Neural progenitor cell (in vitro differentiated cells): Measurements from ENCODE around the gene GPR158. TPM values are rescaled to one million over a fixed set of nuclear protein-coding genes. Genes with fewer than 3 reads are reported as not detected.

Experiments used
- DNase-seq: peaks from one replicate; pipeline ENCODE4 v3.0.0-alpha.2; 2016; ENCODE audit warnings: low spot score
- H2AFZ ChIP-seq: fragments of 200-600 bp; sonication (generic); replicated peaks from 2 replicates; pipeline ENCODE4 v1.6.1; 2016; ENCODE audit warnings: antibody characterized with exemption
- H3F3A ChIP-seq: fragments of 200-600 bp; sonication (generic); 2 replicates; pipeline ENCODE4 v1.6.1; 2016; ENCODE audit warnings: antibody characterized with exemption, low read depth
- H3K27ac ChIP-seq: fragments of 200-600 bp; sonication (generic); 2 replicates; pipeline ENCODE4 v1.5.1; 2016; ENCODE audit warnings: mild to moderate bottlenecking
- H3K27me3 ChIP-seq: fragments of 200-600 bp; sonication (generic); 2 replicates; pipeline ENCODE4 v1.6.1; 2016; ENCODE audit warnings: mild to moderate bottlenecking, moderate library complexity
- H3K36me3 ChIP-seq: fragments of 200-600 bp; sonication (generic); 2 replicates; pipeline ENCODE4 v1.5.1; 2016
- H3K4me1 ChIP-seq: fragments of 200-600 bp; sonication (generic); 2 replicates; pipeline ENCODE4 v1.6.1; 2016; ENCODE audit warnings: mixed run types
- H3K4me2 ChIP-seq: fragments of 200-600 bp; sonication (generic); 2 replicates; pipeline ENCODE4 v1.6.1; 2016
- H3K4me3 ChIP-seq: fragments of 200-600 bp; sonication (generic); 2 replicates; pipeline ENCODE4 v1.5.1; 2016
- H3K79me2 ChIP-seq: fragments of 200-600 bp; sonication (generic); 2 replicates; pipeline ENCODE4 v1.6.1; 2016; ENCODE audit warnings: low read depth
- H3K9ac ChIP-seq: fragments of 200-600 bp; sonication (generic); 2 replicates; pipeline ENCODE4 v1.6.1; 2016
- H3K9me3 ChIP-seq: fragments of 200-600 bp; sonication (generic); 2 replicates; pipeline ENCODE4 v1.5.1; 2016; ENCODE audit warnings: low read depth
- H4K20me1 ChIP-seq: fragments of 200-600 bp; sonication (generic); 2 replicates; pipeline ENCODE4 v1.6.1; 2016; ENCODE audit warnings: low read depth
- H3K27ac Mint-ChIP-seq: 3 replicates; pipeline ENCODE4 v1.8.0; 2021; ENCODE audit warnings: mixed read lengths
- H3K27me3 Mint-ChIP-seq: 2 replicates; pipeline ENCODE4 v1.8.0; 2022; ENCODE audit warnings: low read depth, mild to moderate bottlenecking, inconsistent platforms, moderate library complexity, mixed read lengths; ENCODE audit not compliant: insufficient read depth
- H3K36me3 Mint-ChIP-seq: 3 replicates; pipeline ENCODE4 v1.8.0; 2021; ENCODE audit warnings: mixed read lengths
- H3K4me1 Mint-ChIP-seq: 3 replicates; pipeline ENCODE4 v1.8.0; 2021; ENCODE audit warnings: mixed read lengths
- H3K4me3 Mint-ChIP-seq: 3 replicates; pipeline ENCODE4 v1.8.0; 2021; ENCODE audit warnings: mild to moderate bottlenecking, moderate library complexity, mixed read lengths
- H3K9me3 Mint-ChIP-seq: 3 replicates; pipeline ENCODE4 v1.8.0; 2020; ENCODE audit warnings: mixed read lengths
- CTCF ChIP-seq: fragments of 200-600 bp; sonication (generic); IDR thresholded peaks from 2 replicates; pipeline ENCODE4 v1.5.1; 2017; ENCODE audit warnings: antibody characterized with exemption, mild to moderate bottlenecking
- EZH2 ChIP-seq: fragments of 200-600 bp; sonication (generic); IDR thresholded peaks from 2 replicates; pipeline ENCODE4 v1.6.1; 2017; ENCODE audit warnings: antibody characterized with exemption, mild to moderate bottlenecking, moderate library complexity
- EZH2phosphoT487 ChIP-seq: fragments of 200-600 bp; sonication (generic); IDR thresholded peaks from 2 replicates; pipeline ENCODE4 v1.6.1; 2017; ENCODE audit warnings: antibody characterized with exemption
- total RNA-seq: library from RNA; depleted of rRNA; stranded (reverse); fragments of >200 nt; gene quantifications from 2 replicates; pipeline ENCODE4 v1.2.3, GENCODE V29; 2015; ENCODE audit warnings: low replicate concordance

Gene GPR158
- total RNA-seq, 1 donor from 2014 or later = 0.39 TPM

DNA sequence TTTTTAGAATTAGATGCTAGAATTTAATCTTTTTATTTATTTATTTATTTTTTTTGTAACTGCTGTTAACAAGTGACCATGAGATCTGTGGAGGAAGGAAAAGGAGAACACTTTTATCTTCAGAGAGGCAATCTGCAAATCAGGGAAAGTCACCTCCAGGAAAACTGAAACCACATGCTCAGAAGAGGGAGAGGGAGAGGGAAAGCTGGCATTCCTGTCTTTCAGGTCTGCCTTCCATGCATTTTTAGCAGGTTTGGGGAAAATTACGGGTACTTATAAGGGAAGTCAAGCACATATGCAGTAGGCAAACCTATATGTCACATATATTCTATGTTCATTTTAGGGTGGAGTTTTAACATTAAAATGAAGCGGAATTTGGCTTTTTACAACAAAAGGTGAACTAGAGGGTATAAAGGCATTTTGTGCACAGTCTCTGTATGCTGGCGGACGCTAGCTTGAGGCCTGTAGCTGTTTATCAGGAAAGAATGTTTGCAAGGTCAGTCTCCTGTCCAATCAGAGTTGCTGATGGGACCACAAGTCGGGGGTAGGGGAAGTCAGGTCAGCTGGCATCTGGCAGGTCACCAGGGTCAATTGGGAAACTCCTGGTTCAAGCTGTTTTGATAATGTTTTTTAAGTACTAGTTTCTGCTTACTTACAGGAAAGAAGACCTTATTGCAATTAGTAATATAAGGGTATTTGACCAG, 333.5 kb downstream of the GPR158 start:
- DNase-seq = no peak
- no peaks in the 10 kb centered on the region for H3K9me3 ChIP-seq
- no peak overlapping the region for H3K27ac ChIP-seq
- H4K20me1 ChIP-seq = no peaks in the 10 kb centered on the region
- no peaks in the 10 kb centered on the region for H3K27me3 ChIP-seq
- Mint-ChIP-seq H3K27me3 (no peaks in the 10 kb centered on the region), H3K4me1 (peaks cover 9% of the 10 kb centered on the region), H3K4me3 (no peak overlapping the region), H3K9me3 (no peaks in the 10 kb centered on the region), H3K27ac (no peak overlapping the region), H3K36me3 (no peaks in the 10 kb centered on the region)
- TF ChIP-seq EZH2 = no peak
- TF ChIP-seq EZH2phosphoT487 = no peak
- no peak for TF ChIP-seq CTCF
- H3K4me1 ChIP-seq = peaks cover 11% of the 10 kb centered on the region
- no peaks in the 10 kb centered on the region for H3K36me3 ChIP-seq
- no peak overlapping the region for H3K9ac ChIP-seq
- no peaks in the 10 kb centered on the region for H3K79me2 ChIP-seq
- H2AFZ ChIP-seq = peak overlapping the region; percentile 0
- peak overlapping the region; percentile 40 for H3K4me2 ChIP-seq
- no peak overlapping the region for H3K4me3 ChIP-seq
- H3F3A ChIP-seq = no peaks in the 10 kb centered on the region

DNA sequence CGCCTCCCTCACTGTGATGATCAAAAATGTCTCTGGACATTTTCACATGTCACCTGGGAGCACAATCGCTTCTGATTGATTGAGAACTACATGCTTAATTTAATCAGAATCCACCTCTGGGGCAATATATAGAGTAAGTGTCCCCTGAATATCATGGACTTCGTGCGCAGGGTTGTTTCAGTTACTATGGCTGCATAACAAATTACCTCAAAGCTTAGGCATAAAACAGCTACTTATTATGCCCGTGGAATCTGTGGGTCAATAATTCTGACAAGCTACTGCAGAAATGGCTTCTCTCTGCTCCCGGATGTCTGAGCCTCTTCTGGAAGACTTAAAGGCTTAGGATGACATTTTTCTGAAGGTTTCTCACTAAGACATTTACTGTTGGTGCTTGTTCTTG, 334.4 kb downstream of the GPR158 start:
- no peaks in the 10 kb centered on the region for H3F3A ChIP-seq
- H3K4me1 ChIP-seq = peaks cover 11% of the 10 kb centered on the region
- no peaks in the 10 kb centered on the region for H3K79me2 ChIP-seq
- no peak overlapping the region for H3K9ac ChIP-seq
- H3K36me3 ChIP-seq = no peaks in the 10 kb centered on the region
- no peak overlapping the region for H3K4me2 ChIP-seq
- Mint-ChIP-seq H3K27ac (no peak overlapping the region), H3K4me3 (no peak overlapping the region), H3K36me3 (no peaks in the 10 kb centered on the region), H3K9me3 (no peaks in the 10 kb centered on the region), H3K4me1 (peaks cover 6% of the 10 kb centered on the region), H3K27me3 (peaks cover 2% of the 10 kb centered on the region)
- H3K4me3 ChIP-seq = no peak overlapping the region
- DNase-seq = no peak
- no peak overlapping the region for H2AFZ ChIP-seq
- no peaks in the 10 kb centered on the region for H4K20me1 ChIP-seq
- no peaks in the 10 kb centered on the region for H3K9me3 ChIP-seq
- H3K27ac ChIP-seq = no peak overlapping the region
- H3K27me3 ChIP-seq = no peaks in the 10 kb centered on the region
- TF ChIP-seq CTCF (no peak), EZH2 (no peak), EZH2phosphoT487 (no peak)

GRCh38 chr10:25522294-25522693, 347.5 kb downstream of the GPR158 start:
- H3K9ac ChIP-seq = no peak overlapping the region
- no peak for DNase-seq
- Mint-ChIP-seq H3K36me3 (peaks cover 2% of the 10 kb centered on the region), H3K27me3 (peaks cover 5% of the 10 kb centered on the region), H3K27ac (no peak overlapping the region), H3K4me3 (no peak overlapping the region), H3K9me3 (peaks cover 14% of the 10 kb centered on the region), H3K4me1 (no peaks in the 10 kb centered on the region)
- peaks cover 3% of the 10 kb centered on the region for H3K9me3 ChIP-seq
- H3K27me3 ChIP-seq = no peaks in the 10 kb centered on the region
- H3K36me3 ChIP-seq = no peaks in the 10 kb centered on the region
- no peaks in the 10 kb centered on the region for H3F3A ChIP-seq
- TF ChIP-seq EZH2 = no peak
- TF ChIP-seq CTCF = no peak
- TF ChIP-seq EZH2phosphoT487 = no peak
- H3K4me1 ChIP-seq = no peaks in the 10 kb centered on the region
- H3K27ac ChIP-seq = no peak overlapping the region
- H3K4me3 ChIP-seq = no peak overlapping the region
- H3K4me2 ChIP-seq = no peak overlapping the region
- no peaks in the 10 kb centered on the region for H4K20me1 ChIP-seq
- H3K79me2 ChIP-seq = no peaks in the 10 kb centered on the region
- no peak overlapping the region for H2AFZ ChIP-seq
